Measurements from ENCODE around the gene CEP78.
"Not testable (repeated sequence)": the region's sequence is repeated elsewhere in the genome, so short reads cannot be mapped to it uniquely, and the experiment has no call there.

CEP78 gene

GRCh38 chr9:78235762-78236550 is at the start of gene CEP78:
CEP78 (plus strand) TSS chr9:78236075; CDS start chr9:78236351, 276 bp downstream.
- DNase-seq, result peak; percentile 48

- DNase-seq, result no peak
These were observed 48.0 kb upstream of the CEP78 start for GRCh38 chr9:78187763-78188484.

GRCh38 chr9:78188594-78188993 is 47.3 kb upstream of the CEP78 start:
- DNase-seq, result no peak

GRCh38 chr9:78189001-78189400 is 46.9 kb upstream of the CEP78 start:
- no peak for DNase-seq

GRCh38 chr9:78189461-78189860 is 46.4 kb upstream of the CEP78 start:
- DNase-seq, result no peak

- no peak for DNase-seq
These were observed 43.9 kb upstream of the CEP78 start for GRCh38 chr9:78191931-78192330.

- no peak for DNase-seq
These were observed 39.6 kb upstream of the CEP78 start for GRCh38 chr9:78196258-78196657.

- DNase-seq, result not testable (repeated sequence)
These were observed 34.6 kb upstream of the CEP78 start for GRCh38 chr9:78201158-78201777.

- DNase-seq, result no peak
These were observed 28.6 kb upstream of the CEP78 start for GRCh38 chr9:78207319-78207718.

GRCh38 chr9:78207901-78208300 is 28.0 kb upstream of the CEP78 start:
- DNase-seq, result no peak

- DNase-seq, result no peak
These were observed 26.7 kb upstream of the CEP78 start for GRCh38 chr9:78209127-78209526.

- DNase-seq, result no peak
These were observed 25.0 kb upstream of the CEP78 start for GRCh38 chr9:78210841-78211301.

GRCh38 chr9:78212868-78213267 is 23.0 kb upstream of the CEP78 start:
- DNase-seq, result no peak

GRCh38 chr9:78213712-78214111 is 22.2 kb upstream of the CEP78 start:
- DNase-seq, result no peak

GRCh38 chr9:78214492-78214891 is 21.4 kb upstream of the CEP78 start:
- no peak for DNase-seq

GRCh38 chr9:78215706-78216105 is 20.2 kb upstream of the CEP78 start:
- DNase-seq, result no peak

GRCh38 chr9:78218890-78219289 is 17.0 kb upstream of the CEP78 start:
- no peak for DNase-seq

- DNase-seq, result no peak
These were observed 14.4 kb upstream of the CEP78 start for GRCh38 chr9:78221425-78221824.

GRCh38 chr9:78221841-78222240 is 14.0 kb upstream of the CEP78 start:
- DNase-seq, result not testable (repeated sequence)

- no peak for DNase-seq
These were observed 5.1 kb upstream of the CEP78 start for GRCh38 chr9:78230761-78231160.

GRCh38 chr9:78232471-78232870 is 3.4 kb upstream of the CEP78 start:
- not testable (repeated sequence) for DNase-seq

GRCh38 chr9:78234810-78235209 is 1.1 kb upstream of the CEP78 start:
- no peak for DNase-seq

GRCh38 chr9:78235256-78235761 is 566 bp upstream of the CEP78 start:
- no peak for DNase-seq

- no peak for DNase-seq
These were observed 656 bp downstream of the CEP78 start for GRCh38 chr9:78236551-78236910.

Measured in NCI-H1417 treated with DMSO at 0.1 percent for 48 hours (cell line).